WTC11 (cell line): ENCODE results near the gene KBTBD13. TPM values are rescaled to one million over a fixed set of nuclear protein-coding genes. Genes with fewer than 3 reads are reported as not detected.

ENCODE experiments used
- ATAC-seq: fragments of 200-7000 bp; cut with Tn5 transposase; 2 replicates; pipeline ENCODE4 v1.10.0; 2021; ENCODE audit warnings: mild to moderate bottlenecking, moderate library complexity
- CTCF ChIA-PET: fragments of 300-600 bp; sonication (Branson Sonifier 250); formaldehyde crosslinking; loops from one replicate; lab custom pipeline; 2021; ENCODE audit warnings: antibody characterized with exemption; lab: Charles Lee
- POLR2A ChIA-PET: fragments of 350-600 bp; sonication (Branson Sonifier 250); formaldehyde crosslinking; loops from one replicate; lab custom pipeline; 2021; ENCODE audit warnings: antibody characterized with exemption; lab: Charles Lee
- DNase-seq: peaks from one replicate; pipeline ENCODE4 v3.0.0; 2021; ENCODE audit warnings: low spot score
- H3K27ac Mint-ChIP-seq: 2 replicates; pipeline ENCODE4 v1.8.0; 2021; ENCODE audit warnings: mixed read lengths
- H3K27me3 Mint-ChIP-seq: 2 replicates; pipeline ENCODE4 v1.8.0; 2021; ENCODE audit warnings: low read depth, mild to moderate bottlenecking, moderate library complexity, mixed read lengths
- H3K36me3 Mint-ChIP-seq: 2 replicates; pipeline ENCODE4 v1.8.0; 2021; ENCODE audit warnings: mixed read lengths
- H3K4me1 Mint-ChIP-seq: 2 replicates; pipeline ENCODE4 v1.8.0; 2022; ENCODE audit warnings: mixed read lengths
- H3K4me3 Mint-ChIP-seq: 2 replicates; pipeline ENCODE4 v1.8.0; 2021; ENCODE audit warnings: mild to moderate bottlenecking, moderate library complexity, mixed read lengths
- H3K9me3 Mint-ChIP-seq: 2 replicates; pipeline ENCODE4 v1.8.0; 2021; ENCODE audit warnings: mixed read lengths
- ATF2 ChIP-seq: sonication (generic); formaldehyde crosslinking; IDR thresholded peaks from 2 replicates; pipeline ENCODE4 v1.8.1; 2022; ENCODE audit warnings: low read depth, missing genetic modification reagents, borderline replicate concordance
- CREB1 ChIP-seq: sonication (generic); formaldehyde crosslinking; IDR thresholded peaks from 2 replicates; pipeline ENCODE4 v1.8.0; 2023; ENCODE audit warnings: mild to moderate bottlenecking, missing genetic modification reagents
- E2F1 ChIP-seq: sonication (generic); formaldehyde crosslinking; IDR thresholded peaks from 2 replicates; pipeline ENCODE4 v1.8.0; 2022; ENCODE audit warnings: mild to moderate bottlenecking, missing genetic modification reagents
- GTF2I ChIP-seq: fragments of 250-450 bp; sonication (Bioruptor Pico); conservative IDR thresholded peaks from 2 replicates; pipeline ENCODE4 v1.4.0; 2021; ENCODE audit warnings: mild to moderate bottlenecking
- HMGA2 ChIP-seq: fragments of 250-450 bp; sonication (Bioruptor Pico); IDR thresholded peaks from 2 replicates; pipeline ENCODE4 v1.4.0; 2021; ENCODE audit warnings: mild to moderate bottlenecking, moderate library complexity
- HMGXB4 ChIP-seq: sonication (generic); formaldehyde crosslinking; IDR thresholded peaks from 2 replicates; pipeline ENCODE4 v1.8.1; 2023; ENCODE audit warnings: mild to moderate bottlenecking, moderate library complexity, missing genetic modification reagents
- JAZF1 ChIP-seq: fragments of 250-450 bp; sonication (Bioruptor Pico); IDR thresholded peaks from 2 replicates; pipeline ENCODE4 v1.9.0; 2021; ENCODE audit warnings: moderate library complexity, mild to moderate bottlenecking, inconsistent platforms
- KAT7 ChIP-seq: sonication (generic); formaldehyde crosslinking; IDR thresholded peaks from 2 replicates; pipeline ENCODE4 v1.8.1; 2023; ENCODE audit warnings: missing genetic modification reagents, mild to moderate bottlenecking, borderline replicate concordance
- MLX ChIP-seq: sonication (generic); formaldehyde crosslinking; IDR thresholded peaks from 2 replicates; pipeline ENCODE4 v1.8.1; 2023; ENCODE audit warnings: mild to moderate bottlenecking, missing genetic modification reagents, moderate library complexity
- MYBL2 ChIP-seq: sonication (generic); formaldehyde crosslinking; IDR thresholded peaks from 2 replicates; pipeline ENCODE4 v1.8.1; 2023; ENCODE audit warnings: mild to moderate bottlenecking, moderate library complexity, missing genetic modification reagents
- NFYB ChIP-seq: sonication (generic); formaldehyde crosslinking; conservative IDR thresholded peaks from 2 replicates; pipeline ENCODE4 v1.8.0; 2022; ENCODE audit warnings: low read depth, missing genetic modification reagents
- NR1H2 ChIP-seq: sonication (generic); formaldehyde crosslinking; IDR thresholded peaks from 2 replicates; pipeline ENCODE4 v1.9.0; 2021; ENCODE audit warnings: mild to moderate bottlenecking, moderate library complexity, missing genetic modification reagents
- NR3C1 ChIP-seq: sonication (generic); formaldehyde crosslinking; conservative IDR thresholded peaks from 2 replicates; pipeline ENCODE4 v1.8.1; 2023; ENCODE audit warnings: low read depth, mild to moderate bottlenecking, missing genetic modification reagents
- PRDM15 ChIP-seq: sonication (generic); formaldehyde crosslinking; IDR thresholded peaks from 2 replicates; pipeline ENCODE4 v1.8.0; 2022; ENCODE audit warnings: missing genetic modification reagents
- RORB ChIP-seq: fragments of 250-450 bp; sonication (Bioruptor Pico); IDR thresholded peaks from 2 replicates; pipeline ENCODE4 v1.9.0; 2021; ENCODE audit warnings: mild to moderate bottlenecking
- USF1 ChIP-seq: sonication (generic); formaldehyde crosslinking; IDR thresholded peaks from 2 replicates; pipeline ENCODE4 v1.8.0; 2022; ENCODE audit warnings: mild to moderate bottlenecking, missing genetic modification reagents
- ZBTB21 ChIP-seq: sonication (generic); formaldehyde crosslinking; IDR thresholded peaks from 2 replicates; pipeline ENCODE4 v1.8.1; 2023; ENCODE audit warnings: mild to moderate bottlenecking, missing genetic modification reagents, borderline replicate concordance
- ZNF219 ChIP-seq: sonication (generic); formaldehyde crosslinking; IDR thresholded peaks from 2 replicates; pipeline ENCODE4 v1.8.0; 2023; ENCODE audit warnings: missing genetic modification reagents, mild to moderate bottlenecking, borderline replicate concordance
- ZNF396 ChIP-seq: fragments of 250-450 bp; sonication (Bioruptor Pico); IDR thresholded peaks from 2 replicates; pipeline ENCODE4 v1.8.0; 2021; ENCODE audit warnings: mild to moderate bottlenecking, moderate library complexity, borderline replicate concordance
- ZNF423 ChIP-seq: fragments of 250-450 bp; sonication (Bioruptor Pico); IDR thresholded peaks from 2 replicates; pipeline ENCODE4 v2.1.2; 2022; ENCODE audit warnings: mild to moderate bottlenecking, moderate library complexity
- ZNF671 ChIP-seq: fragments of 250-450 bp; sonication (Bioruptor Pico); IDR thresholded peaks from 2 replicates; pipeline ENCODE4 v1.8.0; 2021; ENCODE audit warnings: mild to moderate bottlenecking
- total RNA-seq: library from RNA; stranded (reverse); gene quantifications from 3 replicates; pipeline ENCODE4 v1.2.3, GENCODE V29; 2021

KBTBD13 gene
- total RNA-seq, 1 experiment from 2014 or later, result not detected

GRCh38 chr15:65062061-65062460 is 14.5 kb upstream of the KBTBD13 start (continued):
- TF ChIP-seq HMGXB4 (no peak), MYBL2 (CRISPR knock-in tag) (no peak), ZNF423 (CRISPR knock-in tag) (no peak), USF1 (CRISPR knock-in tag) (no peak), NFYB (CRISPR knock-in tag) (no peak), JAZF1 (CRISPR knock-in tag) (no peak), E2F1 (no peak), ATF2 (CRISPR knock-in tag) (no peak)

- ChIA-PET CTCF (interaction anchor here (0.5 to 20.3 kb wide), 8 partner anchors 8 to 759 kb away, joined by 4 to 292 read pairs (median 18); no protein-coding TSS in a partner anchor), POLR2A (no interaction called here)
- peaks cover 8% of the 10 kb centered on the region for H3K9me3 Mint-ChIP-seq
- H3K27ac Mint-ChIP-seq, result peak overlapping the region; percentile 14; the same call in 1 of the 2 replicates
- H3K36me3 Mint-ChIP-seq, result no peaks in the 10 kb centered on the region
- TF ChIP-seq ZNF396 (CRISPR knock-in tag), result no peak
- no peak for TF ChIP-seq ZNF423 (CRISPR knock-in tag)
- TF ChIP-seq GTF2I (CRISPR knock-in tag), result no peak
- no peak for TF ChIP-seq RORB (CRISPR knock-in tag)
- TF ChIP-seq MYBL2 (CRISPR knock-in tag), result no peak
- no peak for TF ChIP-seq KAT7 (CRISPR knock-in tag)
- no peak for TF ChIP-seq ZNF219
- TF ChIP-seq PRDM15 (CRISPR knock-in tag), result no peak
- TF ChIP-seq CREB1 (CRISPR knock-in tag), result no peak
- no peak for TF ChIP-seq HMGA2
- TF ChIP-seq ZNF671 (CRISPR knock-in tag), result no peak
- TF ChIP-seq NR3C1, result no peak
- TF ChIP-seq MLX, result no peak
- no peak for TF ChIP-seq NR1H2 (CRISPR knock-in tag)
- no peak for TF ChIP-seq ZBTB21
- DNase-seq (no peak), ATAC-seq (no peak)
- H3K4me3 Mint-ChIP-seq, result no peak overlapping the region
- peaks cover 9% of the 10 kb centered on the region for H3K27me3 Mint-ChIP-seq
- H3K4me1 Mint-ChIP-seq, result peaks cover 20% of the 10 kb centered on the region
Observed at GRCh38 chr15:65062726-65063125, 13.8 kb upstream of the KBTBD13 start.
